Glutamatergic neuron (in vitro differentiated cells): ENCODE results near the gene FLCN. TPM values are rescaled to one million over a fixed set of nuclear protein-coding genes. Genes with fewer than 3 reads are reported as not detected.

Source experiments
- DNase-seq: peaks from one replicate; pipeline ENCODE4 v3.0.0; 2022
- H3K27ac Mint-ChIP-seq: one replicate; pipeline ENCODE4 v1.8.0; 2020; ENCODE audit warnings: mild to moderate bottlenecking, mixed read lengths, inconsistent platforms; ENCODE audit not compliant: unreplicated experiment
- H3K27me3 Mint-ChIP-seq: one replicate; pipeline ENCODE4 v1.8.0; 2020; ENCODE audit warnings: mild to moderate bottlenecking, moderate library complexity, mixed read lengths, inconsistent platforms; ENCODE audit not compliant: unreplicated experiment
- H3K36me3 Mint-ChIP-seq: one replicate; pipeline ENCODE4 v1.8.0; 2020; ENCODE audit warnings: mild to moderate bottlenecking, mixed read lengths, inconsistent platforms; ENCODE audit not compliant: unreplicated experiment
- H3K4me1 Mint-ChIP-seq: one replicate; pipeline ENCODE4 v1.8.0; 2020; ENCODE audit warnings: mild to moderate bottlenecking, low read depth, mixed read lengths, inconsistent platforms; ENCODE audit not compliant: unreplicated experiment
- H3K4me3 Mint-ChIP-seq: one replicate; pipeline ENCODE4 v1.8.0; 2020; ENCODE audit warnings: mild to moderate bottlenecking, mixed read lengths, inconsistent platforms; ENCODE audit not compliant: unreplicated experiment
- H3K9me3 Mint-ChIP-seq: one replicate; pipeline ENCODE4 v1.8.0; 2020; ENCODE audit warnings: mild to moderate bottlenecking, moderate library complexity, mixed read lengths, inconsistent platforms; ENCODE audit not compliant: unreplicated experiment
- CTCF ChIP-seq: fragments of 200-600 bp; sonication (generic); IDR thresholded peaks from one replicate; pipeline ENCODE4 v1.5.0; 2021; ENCODE audit not compliant: partially characterized antibody, unreplicated experiment
- total RNA-seq: library from RNA; stranded (reverse); fragmentation: NEBNext Ultra II Directional; extraction: Animal tissue kit (Norgen Biotek cat#: 25700); gene quantifications from one replicate; pipeline ENCODE4 v1.2.1, GENCODE V29; 2021; ENCODE audit not compliant: unreplicated experiment

Gene FLCN
- total RNA-seq, 1 donor from 2014 or later: 131 TPM

GRCh38 chr17:17175340-17175739 is 61.6 kb downstream of the FLCN start:
- TF ChIP-seq CTCF: no peak
- peaks cover 20% of the 10 kb centered on the region for H3K9me3 Mint-ChIP-seq

GRCh38 chr17:17173921-17174320 is 63.0 kb downstream of the FLCN start:
- Mint-ChIP-seq H3K27me3 (peaks cover 12% of the 10 kb centered on the region), H3K4me3 (no peak overlapping the region), H3K9me3 (peaks cover 24% of the 10 kb centered on the region), H3K36me3 (peaks cover 9% of the 10 kb centered on the region), H3K27ac (no peak overlapping the region), H3K4me1 (peaks cover 20% of the 10 kb centered on the region)
- DNase-seq: no peak
- TF ChIP-seq CTCF: no peak

More at GRCh38 chr17:17175340-17175739, 61.6 kb downstream of the FLCN start:
- peaks cover 9% of the 10 kb centered on the region for H3K36me3 Mint-ChIP-seq
- peaks cover 13% of the 10 kb centered on the region for H3K4me1 Mint-ChIP-seq
- DNase-seq: no peak
- H3K27ac Mint-ChIP-seq: no peak overlapping the region
- peaks cover 15% of the 10 kb centered on the region for H3K27me3 Mint-ChIP-seq
- no peak overlapping the region for H3K4me3 Mint-ChIP-seq

GRCh38 chr17:17172990-17173389 is 64.0 kb downstream of the FLCN start:
- peaks cover 27% of the 10 kb centered on the region for H3K9me3 Mint-ChIP-seq
- peaks cover 9% of the 10 kb centered on the region for H3K36me3 Mint-ChIP-seq
- H3K27ac Mint-ChIP-seq: peak overlapping the region; percentile 55
- no peak for TF ChIP-seq CTCF
- H3K27me3 Mint-ChIP-seq: peaks cover 18% of the 10 kb centered on the region
- no peak for DNase-seq
- H3K4me3 Mint-ChIP-seq: no peak overlapping the region
- H3K4me1 Mint-ChIP-seq: peaks cover 20% of the 10 kb centered on the region

- H3K27ac Mint-ChIP-seq: peak overlapping the region; percentile 85
- peaks cover 27% of the 10 kb centered on the region for H3K9me3 Mint-ChIP-seq
- peaks cover 18% of the 10 kb centered on the region for H3K27me3 Mint-ChIP-seq
- H3K36me3 Mint-ChIP-seq: peaks cover 9% of the 10 kb centered on the region
- peaks cover 20% of the 10 kb centered on the region for H3K4me1 Mint-ChIP-seq
- no peak overlapping the region for H3K4me3 Mint-ChIP-seq
- TF ChIP-seq CTCF: no peak
- DNase-seq: peak; percentile 53
Observed at GRCh38 chr17:17172001-17172939, 64.7 kb downstream of the FLCN start.

GRCh38 chr17:17171186-17171585 is 65.8 kb downstream of the FLCN start:
- H3K36me3 Mint-ChIP-seq: peaks cover 9% of the 10 kb centered on the region
- no peak for TF ChIP-seq CTCF
- peaks cover 21% of the 10 kb centered on the region for H3K4me1 Mint-ChIP-seq
- no peak for DNase-seq
- H3K27ac Mint-ChIP-seq: peak overlapping the region; percentile 87
- peaks cover 18% of the 10 kb centered on the region for H3K27me3 Mint-ChIP-seq
- H3K4me3 Mint-ChIP-seq: no peak overlapping the region
- peaks cover 29% of the 10 kb centered on the region for H3K9me3 Mint-ChIP-seq
